GM12892 (cell line): Measurements from ENCODE around the gene SCN2B.

Source experiments
- POLR2A ChIP-seq: IDR thresholded peaks from 2 replicates; pipeline ENCODE4 v1.6.1; 2011; ENCODE audit warnings: low read depth, low read length, control low read depth
- POLR2AphosphoS5 ChIP-seq: IDR thresholded peaks from 2 replicates; pipeline ENCODE4 v1.6.1; 2011; ENCODE audit warnings: low read depth, low read length, control low read depth
- TAF1 ChIP-seq: IDR thresholded peaks from 2 replicates; pipeline ENCODE4 v1.6.1; 2011; ENCODE audit warnings: low read depth, mild to moderate bottlenecking, control low read depth, low read length, borderline replicate concordance

DNA sequence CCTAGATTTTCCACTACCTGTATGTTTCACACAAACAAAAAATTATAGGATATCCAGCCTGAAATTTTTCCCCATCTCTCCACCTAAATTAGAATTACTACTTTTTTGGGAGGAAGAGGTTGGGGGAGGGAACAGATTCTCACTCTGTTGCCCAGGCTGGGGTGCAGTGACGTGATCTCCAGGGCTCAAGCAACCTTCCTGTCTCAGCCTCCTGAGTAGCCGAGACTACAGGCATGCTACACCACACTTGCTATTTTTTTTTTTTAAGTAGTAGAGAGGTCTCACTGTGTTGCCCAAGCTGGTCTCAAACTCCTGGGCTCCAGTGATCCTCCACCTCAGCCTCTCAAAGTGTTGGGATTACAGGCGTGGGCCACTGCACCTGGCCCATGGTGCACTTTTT, 38.8 kb upstream of the SCN2B start:
- TF ChIP-seq TAF1: no peak
- no peak for TF ChIP-seq POLR2A
- TF ChIP-seq POLR2AphosphoS5: no peak
